Measurements from ENCODE around the gene LBH.

GRCh38 chr2:30222031-30222430 lies 9.3 kb upstream of the LBH start:
- TF ChIP-seq, protein P1, sequence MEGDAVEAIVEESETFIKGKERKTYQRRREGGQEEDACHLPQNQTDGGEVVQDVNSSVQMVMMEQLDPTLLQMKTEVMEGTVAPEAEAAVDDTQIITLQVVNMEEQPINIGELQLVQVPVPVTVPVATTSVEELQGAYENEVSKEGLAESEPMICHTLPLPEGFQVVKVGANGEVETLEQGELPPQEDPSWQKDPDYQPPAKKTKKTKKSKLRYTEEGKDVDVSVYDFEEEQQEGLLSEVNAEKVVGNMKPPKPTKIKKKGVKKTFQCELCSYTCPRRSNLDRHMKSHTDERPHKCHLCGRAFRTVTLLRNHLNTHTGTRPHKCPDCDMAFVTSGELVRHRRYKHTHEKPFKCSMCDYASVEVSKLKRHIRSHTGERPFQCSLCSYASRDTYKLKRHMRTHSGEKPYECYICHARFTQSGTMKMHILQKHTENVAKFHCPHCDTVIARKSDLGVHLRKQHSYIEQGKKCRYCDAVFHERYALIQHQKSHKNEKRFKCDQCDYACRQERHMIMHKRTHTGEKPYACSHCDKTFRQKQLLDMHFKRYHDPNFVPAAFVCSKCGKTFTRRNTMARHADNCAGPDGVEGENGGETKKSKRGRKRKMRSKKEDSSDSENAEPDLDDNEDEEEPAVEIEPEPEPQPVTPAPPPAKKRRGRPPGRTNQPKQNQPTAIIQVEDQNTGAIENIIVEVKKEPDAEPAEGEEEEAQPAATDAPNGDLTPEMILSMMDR (optimal IDR thresholded peaks at IDR 0.05 in 1 of 3, IDR thresholded peaks at IDR 0.05 in 1 of 3, conservative IDR thresholded peaks at IDR 0.05 in 1 of 3; ENCODE audit: extremely low read depth in 1 of 3, insufficient read depth in 2 of 3, low read length in 3 of 3): no peak
- TF ChIP-seq EZH2 (IDR thresholded peaks at IDR 0.05; ENCODE audit: low read length): no peak
